CD4-positive, alpha-beta T cell treated with Interleukin-6 for 4 hours (primary cell): ENCODE measurements around the gene SKA2.
A peak's percentile ranks its signal among the peaks of the same experiment; 100 is the strongest.
"Not testable (repeated sequence)": the region's sequence is repeated elsewhere in the genome, so short reads cannot be mapped to it uniquely, and the experiment has no call there.

Experiments used
- DNase-seq: peaks from one replicate; pipeline ENCODE4 v3.0.0-alpha.2; 2020; ENCODE audit warnings: mixed read lengths

Gene SKA2

GRCh38 chr17:59154721-59155438, at the start of gene SKA2:
TSS of gene SKA2 (minus strand) at chr17:59155186. CDS start at chr17:59155163, 23 bp downstream.
- peak; percentile 97 for DNase-seq

GRCh38 chr17:59202320-59202719, 47.3 kb upstream of the SKA2 start:
- DNase-seq = no peak

GRCh38 chr17:59199398-59199797, 44.4 kb upstream of the SKA2 start:
- DNase-seq = no peak

GRCh38 chr17:59193336-59193862, 38.4 kb upstream of the SKA2 start:
- DNase-seq = no peak

- DNase-seq = no peak
Observed at GRCh38 chr17:59190806-59191205, 35.8 kb upstream of the SKA2 start.

- no peak for DNase-seq
Observed at GRCh38 chr17:59186850-59187249, 31.9 kb upstream of the SKA2 start.

GRCh38 chr17:59185997-59186396, 31.0 kb upstream of the SKA2 start:
- DNase-seq = no peak

GRCh38 chr17:59181481-59181880, 26.5 kb upstream of the SKA2 start:
- DNase-seq = no peak

- DNase-seq = no peak
Observed at GRCh38 chr17:59180626-59181025, 25.6 kb upstream of the SKA2 start.

- not testable (repeated sequence) for DNase-seq
Observed at GRCh38 chr17:59179601-59180000, 24.6 kb upstream of the SKA2 start.

GRCh38 chr17:59178266-59178985, 23.4 kb upstream of the SKA2 start:
- no peak for DNase-seq

GRCh38 chr17:59175076-59175475, 20.1 kb upstream of the SKA2 start:
- DNase-seq = no peak

- no peak for DNase-seq
Observed at GRCh38 chr17:59174671-59175070, 19.7 kb upstream of the SKA2 start.

GRCh38 chr17:59172436-59173004, 17.5 kb upstream of the SKA2 start:
- no peak for DNase-seq

GRCh38 chr17:59167571-59168001, 12.6 kb upstream of the SKA2 start:
- DNase-seq = no peak

GRCh38 chr17:59165933-59166342, 11.0 kb upstream of the SKA2 start:
- peak; percentile 52 for DNase-seq

GRCh38 chr17:59161477-59161876, 6.5 kb upstream of the SKA2 start:
- no peak for DNase-seq

- no peak for DNase-seq
Observed at GRCh38 chr17:59160157-59161025, 5.4 kb upstream of the SKA2 start.

- DNase-seq = peak; percentile 92
Observed at GRCh38 chr17:59155439-59156177, 622 bp upstream of the SKA2 start, which contains the start of gene PRR11. TSS of gene PRR11 (plus strand) at chr17:59155746. CDS start at chr17:59169753, 14,007 bp downstream.

GRCh38 chr17:59154292-59154720, 680 bp downstream of the SKA2 start:
- DNase-seq = peak; percentile 42

GRCh38 chr17:59152925-59153324, 2.1 kb downstream of the SKA2 start:
- no peak for DNase-seq

GRCh38 chr17:59151591-59151990, 3.4 kb downstream of the SKA2 start:
- DNase-seq = no peak
